ENCODE measurements around the gene DENND1A. TPM values are rescaled to one million over a fixed set of nuclear protein-coding genes. Genes with fewer than 3 reads are reported as not detected.

Gene DENND1A
- total and polyA plus RNA-seq, 2 of the 13 experiments (the other 11 are each of a cell fraction or from before 2014, with no cell fraction given): 14.8 to 30.1 TPM

DNA sequence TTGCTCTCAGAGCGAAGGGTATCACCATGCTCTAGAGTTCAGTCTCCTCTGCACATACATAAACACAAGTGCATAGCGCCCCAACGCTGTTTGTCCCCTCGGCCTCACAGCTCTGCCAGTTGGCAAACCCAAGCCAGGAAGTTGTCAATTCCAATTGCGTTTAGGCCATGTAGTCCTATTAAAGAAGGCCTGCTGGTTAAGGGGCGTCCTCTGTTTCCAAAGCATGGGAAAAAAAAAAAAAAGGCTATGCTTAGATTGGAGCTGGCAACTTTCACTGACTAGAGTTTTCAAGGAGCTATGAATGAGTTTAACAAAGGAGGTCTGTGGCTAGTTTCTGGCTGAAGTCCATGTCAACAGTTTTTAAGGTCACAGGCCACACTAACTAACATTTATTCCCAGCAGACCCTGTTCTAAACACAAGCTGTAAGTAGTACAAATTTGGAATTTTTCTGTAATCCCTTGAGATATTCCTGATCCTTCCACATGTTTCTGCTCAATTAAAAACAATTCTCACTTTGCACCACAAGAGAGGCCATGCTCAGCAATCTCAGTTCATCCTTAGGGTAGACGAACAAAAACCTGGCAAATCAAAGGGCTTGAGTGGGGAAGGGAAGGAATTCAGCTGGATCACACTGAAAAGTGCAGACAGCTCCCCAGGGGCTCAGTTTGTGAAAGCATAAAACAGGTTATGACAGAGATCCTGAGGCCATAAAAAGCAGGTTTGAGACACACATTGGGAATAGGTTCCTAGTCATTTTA is 187.7 kb downstream of the DENND1A start (continued):
- no peak for TF ChIP-seq FOSL1 (CRISPR knock-in tag; IDR thresholded peaks at IDR 0.05; ENCODE audit: borderline replicate concordance)
- peak; percentile 35; the same call in 1 of the 2 replicates for TF ChIP-seq ERF (CRISPR knock-in tag; IDR thresholded peaks at IDR 0.05)
- TF ChIP-seq, protein P1, sequence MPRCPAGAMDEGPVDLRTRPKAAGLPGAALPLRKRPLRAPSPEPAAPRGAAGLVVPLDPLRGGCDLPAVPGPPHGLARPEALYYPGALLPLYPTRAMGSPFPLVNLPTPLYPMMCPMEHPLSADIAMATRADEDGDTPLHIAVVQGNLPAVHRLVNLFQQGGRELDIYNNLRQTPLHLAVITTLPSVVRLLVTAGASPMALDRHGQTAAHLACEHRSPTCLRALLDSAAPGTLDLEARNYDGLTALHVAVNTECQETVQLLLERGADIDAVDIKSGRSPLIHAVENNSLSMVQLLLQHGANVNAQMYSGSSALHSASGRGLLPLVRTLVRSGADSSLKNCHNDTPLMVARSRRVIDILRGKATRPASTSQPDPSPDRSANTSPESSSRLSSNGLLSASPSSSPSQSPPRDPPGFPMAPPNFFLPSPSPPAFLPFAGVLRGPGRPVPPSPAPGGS (CRISPR knock-in tag; IDR thresholded peaks at IDR 0.05): 0 out of 2 replicates have a peak, but pooled peaks have one; percentile 26
- TF ChIP-seq, protein P2, sequence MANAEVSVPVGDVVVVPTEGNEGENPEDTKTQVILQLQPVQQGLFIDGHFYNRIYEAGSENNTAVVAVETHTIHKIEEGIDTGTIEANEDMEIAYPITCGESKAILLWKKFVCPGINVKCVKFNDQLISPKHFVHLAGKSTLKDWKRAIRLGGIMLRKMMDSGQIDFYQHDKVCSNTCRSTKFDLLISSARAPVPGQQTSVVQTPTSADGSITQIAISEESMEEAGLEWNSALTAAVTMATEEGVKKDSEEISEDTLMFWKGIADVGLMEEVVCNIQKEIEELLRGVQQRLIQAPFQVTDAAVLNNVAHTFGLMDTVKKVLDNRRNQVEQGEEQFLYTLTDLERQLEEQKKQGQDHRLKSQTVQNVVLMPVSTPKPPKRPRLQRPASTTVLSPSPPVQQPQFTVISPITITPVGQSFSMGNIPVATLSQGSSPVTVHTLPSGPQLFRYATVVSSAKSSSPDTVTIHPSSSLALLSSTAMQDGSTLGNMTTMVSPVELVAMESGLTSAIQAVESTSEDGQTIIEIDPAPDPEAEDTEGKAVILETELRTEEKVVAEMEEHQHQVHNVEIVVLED (CRISPR knock-in tag; IDR thresholded peaks at IDR 0.05; ENCODE audit: borderline replicate concordance): peak; percentile 18; the same call in 1 of the 2 replicates
- TF ChIP-seq, protein P3, sequence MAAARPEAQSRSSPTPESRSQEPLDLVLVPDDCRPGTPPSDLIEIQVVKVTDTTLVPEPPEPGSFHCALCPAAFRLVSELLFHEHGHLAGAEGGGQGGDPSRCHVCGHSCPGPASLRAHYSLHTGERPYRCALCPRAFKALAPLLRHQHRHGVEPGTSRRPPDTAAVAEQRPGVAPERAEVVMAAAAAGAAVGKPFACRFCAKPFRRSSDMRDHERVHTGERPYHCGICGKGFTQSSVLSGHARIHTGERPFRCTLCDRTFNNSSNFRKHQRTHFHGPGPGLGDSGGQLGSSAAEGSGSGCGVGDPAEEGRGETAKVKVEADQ (CRISPR knock-in tag; IDR thresholded peaks at IDR 0.05; ENCODE audit: borderline replicate concordance): 0 out of 2 replicates have a peak, but pooled peaks have one; percentile 40
- TF ChIP-seq ZFY (CRISPR knock-in tag; IDR thresholded peaks at IDR 0.05): peak; percentile 43; the same call in 1 of the 2 replicates
- TF ChIP-seq ZNF547 (CRISPR knock-in tag; IDR thresholded peaks at IDR 0.05): 0 out of 2 replicates have a peak, but pooled peaks have one; percentile 58
- TF ChIP-seq ZNF556 (CRISPR knock-in tag; IDR thresholded peaks at IDR 0.05; ENCODE audit: borderline replicate concordance): no peak
- TF ChIP-seq NCOR1 (IDR thresholded peaks at IDR 0.05; ENCODE audit: borderline replicate concordance, low read length): peak; percentile 38; the same call in 1 of the 2 replicates
- TF ChIP-seq NR2F2 (IDR thresholded peaks at IDR 0.05; ENCODE audit: borderline replicate concordance, low read depth): peak; percentile 79
- TF ChIP-seq SOX5 (CRISPR knock-in tag; IDR thresholded peaks at IDR 0.05; ENCODE audit: borderline replicate concordance): peak; percentile 25; the same call in 1 of the 2 replicates
- TF ChIP-seq, protein P4, sequence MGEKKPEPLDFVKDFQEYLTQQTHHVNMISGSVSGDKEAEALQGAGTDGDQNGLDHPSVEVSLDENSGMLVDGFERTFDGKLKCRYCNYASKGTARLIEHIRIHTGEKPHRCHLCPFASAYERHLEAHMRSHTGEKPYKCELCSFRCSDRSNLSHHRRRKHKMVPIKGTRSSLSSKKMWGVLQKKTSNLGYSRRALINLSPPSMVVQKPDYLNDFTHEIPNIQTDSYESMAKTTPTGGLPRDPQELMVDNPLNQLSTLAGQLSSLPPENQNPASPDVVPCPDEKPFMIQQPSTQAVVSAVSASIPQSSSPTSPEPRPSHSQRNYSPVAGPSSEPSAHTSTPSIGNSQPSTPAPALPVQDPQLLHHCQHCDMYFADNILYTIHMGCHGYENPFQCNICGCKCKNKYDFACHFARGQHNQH (CRISPR knock-in tag; IDR thresholded peaks at IDR 0.05): no peak
- no peak for TF ChIP-seq MLLT10 (CRISPR knock-in tag; IDR thresholded peaks at IDR 0.05)
- no peak for TF ChIP-seq SOX13 (IDR thresholded peaks at IDR 0.05)
- TF ChIP-seq SOX13 (CRISPR knock-in tag; conservative IDR thresholded peaks at IDR 0.05 in 1 of 2, IDR thresholded peaks at IDR 0.05 in 1 of 2): peak in 1 of 2 experiments; percentile 46; a peak in 1 of 4 replicates
- TF ChIP-seq, protein P5, sequence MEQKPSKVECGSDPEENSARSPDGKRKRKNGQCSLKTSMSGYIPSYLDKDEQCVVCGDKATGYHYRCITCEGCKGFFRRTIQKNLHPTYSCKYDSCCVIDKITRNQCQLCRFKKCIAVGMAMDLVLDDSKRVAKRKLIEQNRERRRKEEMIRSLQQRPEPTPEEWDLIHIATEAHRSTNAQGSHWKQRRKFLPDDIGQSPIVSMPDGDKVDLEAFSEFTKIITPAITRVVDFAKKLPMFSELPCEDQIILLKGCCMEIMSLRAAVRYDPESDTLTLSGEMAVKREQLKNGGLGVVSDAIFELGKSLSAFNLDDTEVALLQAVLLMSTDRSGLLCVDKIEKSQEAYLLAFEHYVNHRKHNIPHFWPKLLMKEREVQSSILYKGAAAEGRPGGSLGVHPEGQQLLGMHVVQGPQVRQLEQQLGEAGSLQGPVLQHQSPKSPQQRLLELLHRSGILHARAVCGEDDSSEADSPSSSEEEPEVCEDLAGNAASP (CRISPR knock-in tag; IDR thresholded peaks at IDR 0.05; ENCODE audit: borderline replicate concordance): peak; percentile 41; the same call in 1 of the 2 replicates
- TF ChIP-seq, protein P6, sequence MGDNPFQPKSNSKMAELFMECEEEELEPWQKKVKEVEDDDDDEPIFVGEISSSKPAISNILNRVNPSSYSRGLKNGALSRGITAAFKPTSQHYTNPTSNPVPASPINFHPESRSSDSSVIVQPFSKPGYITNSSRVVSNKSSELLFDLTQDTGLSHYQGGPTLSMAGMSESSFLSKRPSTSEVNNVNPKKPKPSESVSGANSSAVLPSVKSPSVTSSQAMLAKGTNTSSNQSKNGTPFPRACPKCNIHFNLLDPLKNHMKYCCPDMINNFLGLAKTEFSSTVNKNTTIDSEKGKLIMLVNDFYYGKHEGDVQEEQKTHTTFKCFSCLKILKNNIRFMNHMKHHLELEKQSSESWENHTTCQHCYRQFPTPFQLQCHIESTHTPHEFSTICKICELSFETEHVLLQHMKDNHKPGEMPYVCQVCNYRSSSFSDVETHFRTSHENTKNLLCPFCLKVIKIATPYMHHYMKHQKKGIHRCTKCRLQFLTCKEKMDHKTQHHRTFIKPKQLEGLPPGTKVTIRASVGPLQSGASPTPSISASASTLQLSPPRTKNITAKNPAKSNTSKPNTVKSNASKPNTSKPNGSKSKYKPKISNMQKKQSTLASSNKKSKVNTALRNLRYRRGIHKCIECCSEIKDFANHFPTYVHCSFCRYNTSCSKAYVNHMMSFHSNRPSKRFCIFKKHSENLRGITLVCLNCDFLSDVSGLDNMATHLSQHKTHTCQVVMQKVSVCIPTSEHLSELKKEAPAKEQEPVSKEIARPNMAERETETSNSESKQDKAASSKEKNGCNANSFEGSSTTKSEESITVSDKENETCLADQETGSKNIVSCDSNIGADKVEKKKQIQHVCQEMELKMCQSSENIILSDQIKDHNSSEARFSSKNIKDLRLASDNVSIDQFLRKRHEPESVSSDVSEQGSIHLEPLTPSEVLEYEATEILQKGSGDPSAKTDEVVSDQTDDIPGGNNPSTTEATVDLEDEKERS (CRISPR knock-in tag; IDR thresholded peaks at IDR 0.05): peak; percentile 41; the same call in 1 of the 2 replicates
- TF ChIP-seq NKX3-1 (CRISPR knock-in tag; IDR thresholded peaks at IDR 0.05): no peak
- peak; percentile 66; the same call in 1 of the 2 replicates for TF ChIP-seq SALL1 (CRISPR knock-in tag; IDR thresholded peaks at IDR 0.05)
